ENCODE measurements around the gene SYT17.

The SYT17 gene

GRCh38 chr16:19235886-19236285, 67.8 kb downstream of the SYT17 start:
- Histone ChIP-seq H3K4me2 (ENCODE audit: low read length) (no peak overlapping the region), H3K4me3 (ENCODE audit: low read length) (no peak overlapping the region), H3K4me1 (ENCODE audit: low read length) (no peaks in the 10 kb centered on the region), H3K27me3 (ENCODE audit: low read depth, low read length) (no peaks in the 10 kb centered on the region), H3K9ac (ENCODE audit: low read length) (no peak overlapping the region), H3K36me3 (replicated peaks; ENCODE audit: low read depth, low read length) (peaks cover 30% of the 10 kb centered on the region), H4K20me1 (ENCODE audit: insufficient read depth, low read length) (no peaks in the 10 kb centered on the region), H3K27ac (ENCODE audit: low read length) (no peak overlapping the region), H3K79me2 (ENCODE audit: low read length) (no peaks in the 10 kb centered on the region), H2AFZ (ENCODE audit: low read depth, low read length) (no peak overlapping the region), H3K9me3 (ENCODE audit: insufficient read depth, low read length) (peaks cover 23% of the 10 kb centered on the region)
- TF ChIP-seq EZH2phosphoT487 (IDR thresholded peaks at IDR 0.05; ENCODE audit: low read depth): no peak
- TF ChIP-seq CTCF (IDR thresholded peaks at IDR 0.05; ENCODE audit: low read depth, low read length): no peak

- TF ChIP-seq CTCF (IDR thresholded peaks at IDR 0.05; ENCODE audit: low read depth, low read length): no peak
- no peak for TF ChIP-seq EZH2phosphoT487 (IDR thresholded peaks at IDR 0.05; ENCODE audit: low read depth)
- H3K27ac ChIP-seq (ENCODE audit: low read length): no peak overlapping the region
These were observed 68.6 kb downstream of the SYT17 start for GRCh38 chr16:19236561-19237209.

DNA sequence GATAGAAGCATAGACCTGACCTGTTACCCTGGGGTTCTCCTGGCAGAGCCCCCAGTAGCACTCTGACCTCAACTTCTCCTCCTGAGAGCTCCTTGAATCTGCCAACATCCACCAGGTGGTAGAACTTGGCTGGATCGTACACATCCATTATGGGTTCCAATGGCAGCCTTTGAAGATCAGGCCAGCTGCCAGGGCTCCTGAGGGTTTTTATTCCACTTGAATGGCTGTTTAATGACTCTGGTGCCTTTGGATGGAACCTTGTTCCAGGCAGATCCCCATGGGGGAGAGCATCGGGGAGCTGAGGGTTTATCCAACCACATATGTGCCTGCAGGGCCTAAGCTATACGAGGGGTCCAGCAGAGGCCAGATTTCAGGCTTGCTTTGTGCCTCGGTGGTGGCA, 70.4 kb downstream of the SYT17 start:
- Histone ChIP-seq H3K79me2 (ENCODE audit: low read length) (no peaks in the 10 kb centered on the region), H3K9ac (ENCODE audit: low read length) (no peak overlapping the region), H4K20me1 (ENCODE audit: insufficient read depth, low read length) (no peaks in the 10 kb centered on the region), H3K4me1 (ENCODE audit: low read length) (no peaks in the 10 kb centered on the region), H3K4me3 (ENCODE audit: low read length) (no peak overlapping the region), H3K27me3 (ENCODE audit: low read depth, low read length) (no peaks in the 10 kb centered on the region), H3K36me3 (replicated peaks; ENCODE audit: low read depth, low read length) (peaks cover 30% of the 10 kb centered on the region), H3K9me3 (ENCODE audit: insufficient read depth, low read length) (peaks cover 23% of the 10 kb centered on the region), H3K27ac (ENCODE audit: low read length) (no peak overlapping the region), H3K4me2 (ENCODE audit: low read length) (no peak overlapping the region), H2AFZ (ENCODE audit: low read depth, low read length) (no peak overlapping the region)
- TF ChIP-seq CTCF (IDR thresholded peaks at IDR 0.05; ENCODE audit: low read depth, low read length) (no peak), EZH2phosphoT487 (IDR thresholded peaks at IDR 0.05; ENCODE audit: low read depth) (no peak)

More at GRCh38 chr16:19236561-19237209, 68.6 kb downstream of the SYT17 start:
- H4K20me1 ChIP-seq (ENCODE audit: insufficient read depth, low read length): no peaks in the 10 kb centered on the region
- H3K9ac ChIP-seq (ENCODE audit: low read length): no peak overlapping the region
- H3K4me2 ChIP-seq (ENCODE audit: low read length): no peak overlapping the region
- peaks cover 30% of the 10 kb centered on the region for H3K36me3 ChIP-seq (replicated peaks; ENCODE audit: low read depth, low read length)
- no peaks in the 10 kb centered on the region for H3K79me2 ChIP-seq (ENCODE audit: low read length)
- H3K4me3 ChIP-seq (ENCODE audit: low read length): no peak overlapping the region
- H3K27me3 ChIP-seq (ENCODE audit: low read depth, low read length): no peaks in the 10 kb centered on the region
- H3K4me1 ChIP-seq (ENCODE audit: low read length): no peaks in the 10 kb centered on the region
- peaks cover 23% of the 10 kb centered on the region for H3K9me3 ChIP-seq (ENCODE audit: insufficient read depth, low read length)
- no peak overlapping the region for H2AFZ ChIP-seq (ENCODE audit: low read depth, low read length)

DNA sequence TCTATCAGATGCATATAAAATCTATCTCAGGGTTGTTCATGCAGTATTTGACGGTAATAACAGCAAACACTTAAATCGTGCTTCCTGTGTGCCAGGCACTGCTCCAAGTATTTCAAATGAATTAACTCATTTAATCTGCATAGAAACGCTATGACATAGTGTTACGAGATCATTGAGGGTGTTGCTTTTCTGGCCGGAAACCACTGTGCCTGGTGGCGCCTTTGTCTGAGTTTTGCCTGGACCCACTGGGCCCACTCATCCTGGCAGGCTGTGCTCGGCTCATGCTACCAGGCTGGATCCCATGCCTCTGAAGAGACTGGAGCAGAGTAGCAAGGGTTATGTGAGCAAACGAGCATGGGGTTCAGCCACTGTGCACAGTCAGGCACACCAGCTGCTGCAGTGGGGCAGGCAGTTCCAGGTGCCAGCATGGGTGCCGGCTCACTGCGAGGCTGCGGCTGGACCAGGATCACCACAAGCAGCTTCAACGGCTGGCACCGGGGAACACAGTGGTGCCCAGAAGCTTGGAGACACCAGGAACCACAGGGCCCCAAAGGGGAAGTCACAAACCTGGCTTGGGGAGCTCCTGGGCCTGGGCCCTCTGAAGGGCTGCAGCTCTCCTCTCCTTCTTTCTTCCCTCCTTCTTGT, 71.6 kb downstream of the SYT17 start:
- Histone ChIP-seq H4K20me1 (ENCODE audit: insufficient read depth, low read length) (no peaks in the 10 kb centered on the region), H3K9me3 (ENCODE audit: insufficient read depth, low read length) (peaks cover 20% of the 10 kb centered on the region), H3K79me2 (ENCODE audit: low read length) (no peaks in the 10 kb centered on the region), H2AFZ (ENCODE audit: low read depth, low read length) (no peak overlapping the region), H3K9ac (ENCODE audit: low read length) (no peak overlapping the region), H3K27me3 (ENCODE audit: low read depth, low read length) (no peaks in the 10 kb centered on the region), H3K4me2 (ENCODE audit: low read length) (no peak overlapping the region), H3K4me1 (ENCODE audit: low read length) (no peaks in the 10 kb centered on the region), H3K36me3 (replicated peaks; ENCODE audit: low read depth, low read length) (peaks cover 25% of the 10 kb centered on the region), H3K4me3 (ENCODE audit: low read length) (no peak overlapping the region), H3K27ac (ENCODE audit: low read length) (no peak overlapping the region)
- TF ChIP-seq CTCF (IDR thresholded peaks at IDR 0.05; ENCODE audit: low read depth, low read length) (no peak), EZH2phosphoT487 (IDR thresholded peaks at IDR 0.05; ENCODE audit: low read depth) (no peak)

Measured in OCI-LY3 (cell line).